ENCODE results near the gene RALGAPA2. TPM values are rescaled to one million over a fixed set of nuclear protein-coding genes. Genes with fewer than 3 reads are reported as not detected.

The RALGAPA2 gene
- total RNA-seq, 4 donors from 2014 or later = 29.4 to 78.2 (median 43.2) TPM

- no peak for TF ChIP-seq CTCF (IDR thresholded peaks at IDR 0.05; ENCODE audit: low read depth)
Observed at GRCh38 chr20:20519269-20519668, 193.2 kb downstream of the RALGAPA2 start.

DNA sequence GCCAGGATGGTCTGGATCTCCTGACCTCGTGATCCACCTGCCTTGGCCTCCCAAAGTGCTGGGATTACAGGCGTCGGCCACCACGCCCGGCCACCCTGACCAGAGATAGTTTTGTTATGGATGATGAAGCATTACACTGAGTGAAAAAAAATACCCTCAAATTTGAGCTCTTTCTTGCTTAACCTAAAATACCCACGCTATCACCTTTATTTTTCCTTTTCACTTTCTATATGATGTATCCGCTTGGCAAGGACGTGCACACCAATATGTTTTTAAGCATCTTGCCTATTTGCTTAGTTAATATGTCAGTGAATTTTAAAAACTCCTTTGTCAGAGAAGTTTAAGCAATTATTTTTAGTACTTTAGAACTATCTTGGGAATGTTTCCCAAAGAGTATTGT is 194.2 kb downstream of the RALGAPA2 start:
- no peak for TF ChIP-seq CTCF (IDR thresholded peaks at IDR 0.05; ENCODE audit: low read depth)

- TF ChIP-seq CTCF (IDR thresholded peaks at IDR 0.05; ENCODE audit: low read depth) = no peak
Observed at GRCh38 chr20:20517296-20517695, 195.1 kb downstream of the RALGAPA2 start.

GRCh38 chr20:20513720-20514119 is 198.7 kb downstream of the RALGAPA2 start:
- no peak for TF ChIP-seq CTCF (IDR thresholded peaks at IDR 0.05; ENCODE audit: low read depth)

DNA sequence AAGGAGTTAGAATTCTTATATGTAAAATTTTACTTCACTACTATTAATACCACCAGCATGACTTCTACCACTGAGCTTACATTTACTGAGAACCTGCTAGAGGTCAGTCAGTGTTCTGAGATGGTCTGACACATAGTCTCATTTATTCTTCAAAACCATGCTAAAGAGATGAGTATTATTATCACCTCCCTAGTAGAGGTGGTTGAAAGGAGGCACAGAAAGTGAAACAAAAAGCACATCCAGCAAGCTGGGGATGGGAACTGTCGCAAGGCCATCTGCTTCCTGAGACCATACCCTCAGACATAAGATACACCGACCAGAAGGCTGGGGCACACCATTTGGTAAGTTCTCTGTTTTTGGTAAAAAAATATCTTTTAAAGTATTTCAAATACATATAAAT is 206.9 kb downstream of the RALGAPA2 start:
- no peak for TF ChIP-seq CTCF (IDR thresholded peaks at IDR 0.05; ENCODE audit: low read depth)

DNA sequence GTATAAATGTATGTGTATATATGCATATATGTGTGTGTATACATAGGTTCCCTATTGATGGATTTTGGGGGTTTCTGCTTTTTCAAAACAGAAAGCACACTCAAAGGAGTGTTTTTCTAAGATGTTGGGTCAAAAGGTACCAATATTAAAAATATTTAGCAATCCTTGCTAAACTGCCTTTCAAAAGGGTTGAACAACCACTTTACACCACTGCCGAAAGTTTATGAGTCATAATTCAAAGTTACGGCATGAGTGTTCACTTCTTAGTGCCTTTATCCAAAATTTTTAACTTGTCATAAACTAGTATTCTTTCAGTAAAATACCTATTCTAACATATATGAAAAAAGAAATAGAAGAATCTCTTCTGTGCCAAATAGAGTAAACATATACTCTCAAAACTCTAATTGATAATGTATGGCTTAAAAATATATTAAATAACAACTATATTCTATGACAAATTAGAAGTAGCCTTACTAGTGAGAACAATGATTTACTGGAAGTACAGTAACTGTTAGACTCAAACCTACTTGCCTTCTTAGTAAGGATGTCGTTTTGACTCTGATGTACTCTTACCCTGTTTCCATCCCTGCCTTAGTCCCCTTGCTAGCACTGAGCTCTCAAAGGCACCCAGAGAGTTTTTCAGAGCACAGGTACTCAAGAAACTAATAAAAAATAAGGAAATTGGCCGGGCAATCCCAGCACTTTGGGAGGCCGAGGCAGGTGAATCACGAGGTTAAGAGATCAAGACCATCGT is 208.5 kb downstream of the RALGAPA2 start:
- TF ChIP-seq CTCF (IDR thresholded peaks at IDR 0.05; ENCODE audit: low read depth) = no peak

DNA sequence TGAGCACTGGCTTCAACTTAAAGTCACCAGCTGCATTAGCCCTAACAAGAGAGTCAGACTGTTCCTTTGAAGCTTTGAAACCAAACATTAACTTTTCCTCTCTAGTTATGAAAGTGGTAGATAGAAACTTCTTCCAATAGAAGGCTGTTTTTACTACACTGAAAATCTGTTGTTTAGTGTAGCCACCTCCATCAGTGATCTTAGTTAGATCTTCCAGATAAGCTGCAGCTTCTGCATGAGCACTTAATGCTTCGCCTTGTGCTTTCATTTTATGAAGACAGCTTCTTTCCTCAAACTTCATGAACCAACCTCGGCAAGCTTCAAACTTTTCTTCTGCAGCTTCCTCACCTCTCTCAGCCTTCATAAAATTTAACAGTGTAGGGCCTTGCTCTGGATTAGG is 211.3 kb downstream of the RALGAPA2 start:
- no peak for TF ChIP-seq CTCF (IDR thresholded peaks at IDR 0.05; ENCODE audit: low read depth)
